K562 (cell line): ENCODE data around the gene SPRING1. TPM values are rescaled to one million over a fixed set of nuclear protein-coding genes. Genes with fewer than 3 reads are reported as not detected.

Source experiments
- ATAC-seq: fragments of 200-7000 bp; cut with Tn5 transposase; 3 replicates; pipeline ENCODE4 v1.9.1; 2020; ENCODE audit warnings: moderate library complexity
- BruUV-seq: library from RNA; stranded (reverse); fragments of 400-500 nt; replicated peaks from 2 replicates; lab custom pipeline; 2021; lab: Mats Ljungman, UMichigan
- CTCF ChIA-PET: fragments of 300-600 bp; formaldehyde crosslinking; extraction: SDS; loops from one replicate; lab custom pipeline; 2021; ENCODE audit warnings: low intra/inter-chr PET ratio; lab: Yijun Ruan, JAX
- POLR2A ChIA-PET: fragments of 300-600, 350-650 bp; sonication (Branson Sonifier 250); formaldehyde crosslinking; extraction: SDS; loops from one replicate; lab custom pipeline; 2021; ENCODE audit warnings: antibody characterized with exemption, inconsistent platforms; lab: Yijun Ruan, JAX
- DNase-seq, 4 experiments: peaks; one replicate each; pipeline versions ENCODE4 v3.0.0 to v3.0.0-alpha.2; 2011 to 2018; ENCODE audit warnings: low spot score in 3 of 4, mixed read lengths in 3 of 4; ENCODE audit errors: extremely low read depth in 1 of 4
- FAIRE-seq: peaks from 2 replicates; lab custom pipeline; 2011; peaks lifted over from hg19 to GRCh38; lab: Jason Lieb, UNC
- H2AFZ ChIP-seq: 2 replicates; pipeline ENCODE4 v1.6.0; 2011; ENCODE audit warnings: low read depth, low read length, control low read depth, inconsistent platforms
- H3K27ac ChIP-seq: fragments of 200-600 bp; 3 replicates; pipeline ENCODE4 v1.8.0; 2011; ENCODE audit warnings: low read depth, mild to moderate bottlenecking, control low read depth, inconsistent platforms, low read length, moderate library complexity, mixed read lengths; ENCODE audit errors: extremely low read depth
- H3K27me3 ChIP-seq, 2 experiments: fragments of 300-600 bp in 1 of 2; 2 replicates in 1 of 2; 3 replicates in 1 of 2; pipeline versions ENCODE4 v1.6.0 to v1.8.0; 2011; ENCODE audit warnings: inconsistent platforms in 2 of 2, low read length in 2 of 2, mild to moderate bottlenecking in 1 of 2, mixed read lengths in 1 of 2, moderate library complexity in 1 of 2; ENCODE audit not compliant: control insufficient read depth in 2 of 2, insufficient read depth in 2 of 2
- H3K36me3 ChIP-seq: fragments of 300-600 bp; 3 replicates; pipeline ENCODE4 v1.8.0; 2011; ENCODE audit warnings: mild to moderate bottlenecking, low read length, inconsistent platforms; ENCODE audit not compliant: control insufficient read depth, insufficient read depth
- H3K4me1 ChIP-seq, 2 experiments: fragments of 200-600 bp in 1 of 2; replicated peaks in 1 of 2; 2 replicates in 1 of 2; 3 replicates in 1 of 2; pipeline versions ENCODE4 v1.5.1 to v1.8.0; 2011; ENCODE audit warnings: inconsistent platforms in 2 of 2, low read length in 2 of 2, mild to moderate bottlenecking in 1 of 2, mixed read lengths in 1 of 2, moderate library complexity in 1 of 2; ENCODE audit not compliant: control insufficient read depth in 2 of 2, insufficient read depth in 2 of 2
- H3K4me2 ChIP-seq: 2 replicates; pipeline ENCODE4 v1.6.1; 2011; ENCODE audit warnings: low read length, control low read depth, inconsistent platforms, mixed read lengths; ENCODE audit not compliant: insufficient read depth
- H3K4me3 ChIP-seq: fragments of 200-600 bp; sonication (generic), shearing (Covaris generic); 2 replicates; pipeline ENCODE4 v1.5.1; 2016; ENCODE audit warnings: control low read depth, inconsistent platforms
- H3K79me2 ChIP-seq: fragments of 200-600 bp; 3 replicates; pipeline ENCODE4 v1.8.0; 2011; ENCODE audit warnings: low read length, inconsistent platforms; ENCODE audit not compliant: control insufficient read depth, insufficient read depth
- H3K9ac ChIP-seq, 2 experiments: 2 replicates each; pipeline versions ENCODE4 v1.6.0 to v1.6.1; 2011; ENCODE audit warnings: low read depth in 2 of 2, low read length in 2 of 2, control low read depth in 1 of 2, inconsistent platforms in 1 of 2, mild to moderate bottlenecking in 1 of 2, mixed read lengths in 1 of 2; ENCODE audit not compliant: insufficient read depth in 1 of 2
- H3K9me1 ChIP-seq: one replicate; pipeline ENCODE4 v1.6.0; 2011; ENCODE audit warnings: inconsistent platforms, mild to moderate bottlenecking, low read length, moderate library complexity; ENCODE audit not compliant: control insufficient read depth, insufficient read depth
- H3K9me3 ChIP-seq: replicated peaks from 2 replicates; pipeline ENCODE4 v1.5.1; 2011; ENCODE audit warnings: low read depth, low read length, inconsistent platforms; ENCODE audit not compliant: control insufficient read depth, insufficient read depth
- H4K20me1 ChIP-seq: replicated peaks from 2 replicates; pipeline ENCODE4 v1.6.1; 2011; ENCODE audit warnings: low read length, inconsistent platforms, mixed read lengths; ENCODE audit not compliant: control insufficient read depth, insufficient read depth
- BCOR ChIP-seq: fragments of 450-650 bp; IDR thresholded peaks from 2 replicates; pipeline ENCODE4 v1.6.1; 2016
- CAMTA2 ChIP-seq: fragments of 250-450 bp; sonication (Bioruptor Pico); conservative IDR thresholded peaks from 2 replicates; pipeline ENCODE4 v1.5.1; 2022
- CTBP1 ChIP-seq: fragments of 450-650 bp; IDR thresholded peaks from 2 replicates; pipeline ENCODE4 v1.6.1; 2016; ENCODE audit warnings: borderline replicate concordance
- HNRNPH1 ChIP-seq: fragments of 200-400 bp; formaldehyde crosslinking; optimal IDR thresholded peaks from 2 replicates; pipeline ENCODE3; 2017; ENCODE audit warnings: low read depth, mild to moderate bottlenecking, low read length, moderate library complexity
- ILF3 ChIP-seq: fragments of 450-650 bp; IDR thresholded peaks from 2 replicates; pipeline ENCODE4 v1.6.1; 2018; ENCODE audit warnings: antibody characterized with exemption, mild to moderate bottlenecking, moderate library complexity, borderline replicate concordance
- RBM14 ChIP-seq: fragments of 200-400 bp; formaldehyde crosslinking; IDR thresholded peaks from 2 replicates; pipeline ENCODE4 v1.6.1; 2018; ENCODE audit warnings: low read depth, mild to moderate bottlenecking, low read length, moderate library complexity, borderline replicate concordance; ENCODE audit not compliant: insufficient read depth
- RBM25 ChIP-seq: fragments of 200-400 bp; formaldehyde crosslinking; IDR thresholded peaks from 2 replicates; pipeline ENCODE4 v1.6.1; 2018; ENCODE audit warnings: low read length, low read depth, moderate library complexity; ENCODE audit not compliant: severe bottlenecking
- SIN3B ChIP-seq: fragments of 450-650 bp; IDR thresholded peaks from 2 replicates; pipeline ENCODE4 v1.6.1; 2017; ENCODE audit warnings: low read depth, mild to moderate bottlenecking, moderate library complexity
- ZNF408 ChIP-seq: fragments of 250-450 bp; sonication (Bioruptor Pico); IDR thresholded peaks from 2 replicates; pipeline ENCODE4 v1.4.0; 2020; ENCODE audit warnings: low read depth, mild to moderate bottlenecking, moderate library complexity
- ZNF77 ChIP-seq: fragments of 250-450 bp; sonication (Bioruptor Pico); IDR thresholded peaks from 2 replicates; pipeline ENCODE4 v1.5.0; 2020
- WGBS: fragments of 100-300 bp; shearing (Covaris generic); methylation state at CpG from one replicate; pipeline ENCODE4 v1.1.6; 2016; ENCODE audit warnings: low coverage, mixed read lengths; ENCODE audit not compliant: insufficient coverage; ENCODE audit errors: missing lambda C conversion rate; 5-methylcytosine and 5-hydroxymethylcytosine counted together
- in situ Hi-C: fragments of 300-500 bp; cut with MboI; formaldehyde crosslinking; loops from 4 replicates; pipeline ENCODE4 v1.15.0; 2018; ENCODE audit warnings: inconsistent platforms, mixed read lengths
- intact Hi-C: fragments of 100-400 bp; cut with micrococcal nuclease; formaldehyde crosslinking; loops from 2 replicates; pipeline ENCODE4 v1.14.2; 2022
- polyA plus RNA-seq, 8 experiments: library from polyadenylated mRNA; depleted of rRNA in 4 of 8; stranded (reverse) in 5 of 8; unstranded in 3 of 8; fragments of >200 nt; fragmentation: Nextera tagmentation in 2 of 8; fragmentation: Illumina TruSeq in 1 of 8; extraction: Ambion mirVana in 2 of 8; extraction: Trizol in 1 of 8; gene quantifications; 2 replicates each; pipeline versions ENCODE4 v1.2.1 to v1.2.3, GENCODE V29; 2011 to 2014; ENCODE audit warnings: inconsistent platforms in 1 of 8, missing spikeins in 1 of 8
- total RNA-seq, 7 experiments: library from RNA; depleted of rRNA in 6 of 7; stranded (reverse); fragments of >200 nt in 6 of 7; fragmentation: Illumina TruSeq in 2 of 7; extraction: Trizol in 2 of 7; gene quantifications; 2 replicates each; pipeline versions ENCODE4 v1.2.1 to v1.2.3, GENCODE V29; 2011 to 2021; ENCODE audit warnings: low replicate concordance in 1 of 7
- TF ChIP-seq, protein P1 (sequence below): fragments of 250-450 bp; sonication (Bioruptor Pico); IDR thresholded peaks from 2 replicates; pipeline ENCODE4 v1.4.0; 2020; ENCODE audit warnings: borderline replicate concordance

The SPRING1 gene
- total and polyA plus RNA-seq, 9 of the 15 experiments (the other 6 are each of a cell fraction or from before 2014, with no cell fraction given): 1.1 to 20.0 (median 8.0) TPM

DNA sequence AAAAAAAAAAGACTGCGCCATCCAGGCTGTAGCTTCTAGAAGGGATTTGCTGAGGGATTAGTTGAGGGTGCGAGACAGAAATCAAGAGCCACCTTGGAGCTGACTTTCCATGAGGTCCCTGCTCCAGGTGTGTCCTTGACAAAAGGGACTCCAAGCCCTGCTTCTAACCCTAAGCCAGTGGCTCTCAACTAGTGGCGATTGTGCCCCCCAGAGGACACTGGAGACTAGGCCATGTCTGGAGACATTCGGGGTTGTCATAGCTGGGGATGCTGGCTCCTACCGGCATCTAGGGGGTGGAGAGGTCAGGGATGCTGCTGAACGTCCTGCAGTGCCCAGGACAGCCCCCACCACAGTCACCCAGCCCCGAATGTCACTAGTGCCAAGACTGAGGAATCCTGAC lies 40.6 kb downstream of the SPRING1 start (continued):
- TF ChIP-seq ZNF408: no peak
- TF ChIP-seq HNRNPH1: no peak
- no peak for TF ChIP-seq RBM14
- no peak for TF ChIP-seq CAMTA2 (CRISPR knock-in tag)

DNA sequence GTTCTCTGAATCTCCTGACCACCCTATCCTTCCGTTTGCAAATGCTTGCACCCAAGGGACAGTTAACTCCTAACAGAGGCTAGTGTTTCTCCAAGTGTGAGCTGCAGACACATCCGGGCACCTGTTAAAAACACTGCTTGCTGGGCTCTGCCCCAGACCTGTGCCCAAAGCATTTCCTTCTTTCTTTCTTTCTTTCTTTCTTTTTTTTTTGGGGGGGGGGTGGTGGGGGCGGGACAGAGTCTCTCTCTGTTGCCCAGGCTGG lies 42.5 kb downstream of the SPRING1 start:
- Histone ChIP-seq H3K4me3 (no peak overlapping the region), H3K79me2 (no peaks in the 10 kb centered on the region), H3K27me3 (peaks cover 43 to 53% of the 10 kb centered on the region in 2 experiments), H3K36me3 (no peaks in the 10 kb centered on the region), H3K4me2 (no peak overlapping the region), H3K27ac (no peak overlapping the region), H3K4me1 (peaks cover 0 to 7% of the 10 kb centered on the region in 2 experiments; a peak in 1 of 5 replicates), H3K9me3 (no peaks in the 10 kb centered on the region), H2AFZ (no peak overlapping the region), H3K9ac (no peak overlapping the region), H4K20me1 (peaks cover 4% of the 10 kb centered on the region; the same call in 1 of the 2 replicates), H3K9me1 (no peaks in the 10 kb centered on the region)
- no TSS peak for BruUV-seq
- POLR2A ChIA-PET: interaction anchor here (0.9 kb wide), 1 partner anchor 742 kb away, joined by 3 read pairs; no protein-coding TSS in a partner anchor
- CTCF ChIA-PET: no interaction called here
- no peak for FAIRE-seq
- in situ Hi-C loops (loop anchor here (25.0 kb wide), 1 partner anchor 708 kb away; no protein-coding TSS in a partner anchor), intact Hi-C loops (loop anchor here (5.0 kb wide), 1 partner anchor 748 kb away; no protein-coding TSS in a partner anchor)
- WGBS: 4% methylated on average over 2 of the region's 3 CpGs
- no peak for ATAC-seq
- no peak for DNase-seq
- TF ChIP-seq ZNF77 (CRISPR knock-in tag) (no peak), RBM25 (no peak), CTBP1 (no peak), ILF3 (no peak), BCOR (no peak), SIN3B (no peak)
- TF ChIP-seq, protein P1, sequence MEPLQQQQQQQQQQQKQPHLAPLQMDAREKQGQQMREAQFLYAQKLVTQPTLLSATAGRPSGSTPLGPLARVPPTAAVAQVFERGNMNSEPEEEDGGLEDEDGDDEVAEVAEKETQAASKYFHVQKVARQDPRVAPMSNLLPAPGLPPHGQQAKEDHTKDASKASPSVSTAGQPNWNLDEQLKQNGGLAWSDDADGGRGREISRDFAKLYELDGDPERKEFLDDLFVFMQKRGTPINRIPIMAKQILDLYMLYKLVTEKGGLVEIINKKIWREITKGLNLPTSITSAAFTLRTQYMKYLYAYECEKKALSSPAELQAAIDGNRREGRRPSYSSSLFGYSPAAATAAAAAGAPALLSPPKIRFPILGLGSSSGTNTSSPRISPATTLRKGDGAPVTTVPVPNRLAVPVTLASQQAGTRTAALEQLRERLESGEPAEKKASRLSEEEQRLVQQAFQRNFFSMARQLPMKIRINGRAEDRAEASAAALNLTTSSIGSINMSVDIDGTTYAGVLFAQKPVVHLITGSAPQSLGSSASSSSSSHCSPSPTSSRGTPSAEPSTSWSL (CRISPR knock-in tag): no peak
